ENCODE data around the gene SERPINA3. TPM values are rescaled to one million over a fixed set of nuclear protein-coding genes. Genes with fewer than 3 reads are reported as not detected.

The SERPINA3 gene
- total RNA-seq, 1 experiment from 2014 or later = not detected

GRCh38 chr14:94583557-94583956, 28.6 kb upstream of the SERPINA3 start:
- no peaks in the 10 kb centered on the region for H3F3A ChIP-seq (ENCODE audit: low read length, unreplicated experiment)
- H3K9ac ChIP-seq (ENCODE audit: low read length) = no peak overlapping the region
- POLR2A ChIA-PET (ENCODE audit: unreplicated experiment) = no interaction called here
- H3K4me2 ChIP-seq (ENCODE audit: low read length) = no peak overlapping the region
- no peak overlapping the region for H3K27ac ChIP-seq (ENCODE audit: low read length)
- H3K9me2 ChIP-seq (replicated peaks; ENCODE audit: low read length) = no peaks in the 10 kb centered on the region
- H3K36me3 ChIP-seq (ENCODE audit: low read depth, low read length) = no peaks in the 10 kb centered on the region
- DNase-seq (no peak), ATAC-seq (no peak)
- 0 out of 2 replicates have a peak, but pooled peaks cover 4% of the 10 kb centered on the region for H3K27me3 ChIP-seq (ENCODE audit: low read length)
- H3K4me3 ChIP-seq (ENCODE audit: low read length) = no peak overlapping the region
- CTCF ChIA-PET = no interaction called here
- no peak overlapping the region for H2AFZ ChIP-seq (ENCODE audit: low read length)
- no peaks in the 10 kb centered on the region for H4K20me1 ChIP-seq (ENCODE audit: low read length)
- no TSS peak for BruUV-seq (replicated peaks)
- intact Hi-C loops (cut with micrococcal nuclease) = no loop called here
- no peaks in the 10 kb centered on the region for H3K4me1 ChIP-seq (ENCODE audit: insufficient read depth, low read length)
- TF ChIP-seq EZH2 (IDR thresholded peaks at IDR 0.05; ENCODE audit: low read length, unreplicated experiment) = no peak
- TF ChIP-seq CTCF (conservative IDR thresholded peaks at IDR 0.05; ENCODE audit: low read depth, low read length) = no peak
- TF ChIP-seq EZH2phosphoT487 (IDR thresholded peaks at IDR 0.05; ENCODE audit: borderline replicate concordance, low read length) = no peak
- H3K9me3 ChIP-seq (ENCODE audit: low read length) = no peaks in the 10 kb centered on the region
- H3K79me2 ChIP-seq (ENCODE audit: low read length) = no peaks in the 10 kb centered on the region

DNA sequence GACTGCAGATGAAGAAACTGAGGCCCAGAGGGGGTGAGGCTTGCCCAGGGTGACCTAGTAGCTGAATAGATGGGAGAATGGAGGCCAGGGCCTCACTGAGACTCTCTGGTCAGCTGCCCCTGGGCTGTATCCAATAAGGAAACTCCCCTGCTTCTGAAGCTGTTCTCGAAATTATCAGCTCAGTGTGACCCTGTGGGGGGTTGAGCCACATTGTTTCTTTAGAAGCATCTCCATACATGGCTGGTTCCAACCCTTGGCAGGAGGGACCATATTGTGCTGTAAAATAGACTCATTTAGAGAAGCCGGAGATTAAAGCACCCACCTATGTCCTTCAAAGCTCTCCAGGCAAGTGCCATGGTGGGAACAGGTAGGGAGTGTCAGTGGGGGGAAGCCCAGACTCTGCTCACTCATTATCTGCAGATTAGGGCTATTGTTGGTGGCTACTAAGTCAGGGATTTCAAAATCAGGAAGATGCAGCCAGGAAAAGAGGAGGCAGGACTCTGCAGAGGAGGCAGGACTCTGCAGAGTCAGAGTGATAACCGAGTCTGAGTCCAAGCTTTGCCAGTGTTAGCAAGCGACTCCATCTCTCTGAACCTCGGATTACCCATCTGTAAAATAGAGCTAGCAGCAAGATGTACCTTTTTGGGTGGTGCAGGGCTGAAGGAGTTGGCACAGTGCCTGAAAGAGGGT, 27.5 kb upstream of the SERPINA3 start:
- Histone ChIP-seq H3K4me3 (ENCODE audit: low read length) (no peak overlapping the region), H4K20me1 (ENCODE audit: low read length) (no peaks in the 10 kb centered on the region), H3K27me3 (ENCODE audit: low read length) (0 out of 2 replicates have a peak, but pooled peaks cover 5% of the 10 kb centered on the region), H3K9ac (ENCODE audit: low read length) (no peak overlapping the region), H3K9me3 (ENCODE audit: low read length) (no peaks in the 10 kb centered on the region), H3K4me2 (ENCODE audit: low read length) (no peak overlapping the region), H3K36me3 (ENCODE audit: low read depth, low read length) (no peaks in the 10 kb centered on the region), H3F3A (ENCODE audit: low read length, unreplicated experiment) (no peaks in the 10 kb centered on the region), H3K4me1 (ENCODE audit: insufficient read depth, low read length) (no peaks in the 10 kb centered on the region), H3K9me2 (replicated peaks; ENCODE audit: low read length) (no peaks in the 10 kb centered on the region), H3K27ac (ENCODE audit: low read length) (no peak overlapping the region), H2AFZ (ENCODE audit: low read length) (no peak overlapping the region), H3K79me2 (ENCODE audit: low read length) (no peaks in the 10 kb centered on the region)
- ATAC-seq (no peak), DNase-seq (no peak)
- CTCF ChIA-PET = no interaction called here
- no TSS peak for BruUV-seq (replicated peaks)
- no peak for TF ChIP-seq EZH2phosphoT487 (IDR thresholded peaks at IDR 0.05; ENCODE audit: borderline replicate concordance, low read length)
- no peak for TF ChIP-seq CTCF (conservative IDR thresholded peaks at IDR 0.05; ENCODE audit: low read depth, low read length)
- no peak for TF ChIP-seq EZH2 (IDR thresholded peaks at IDR 0.05; ENCODE audit: low read length, unreplicated experiment)
- POLR2A ChIA-PET (ENCODE audit: unreplicated experiment) = no interaction called here
- intact Hi-C loops (cut with micrococcal nuclease) = no loop called here

DNA sequence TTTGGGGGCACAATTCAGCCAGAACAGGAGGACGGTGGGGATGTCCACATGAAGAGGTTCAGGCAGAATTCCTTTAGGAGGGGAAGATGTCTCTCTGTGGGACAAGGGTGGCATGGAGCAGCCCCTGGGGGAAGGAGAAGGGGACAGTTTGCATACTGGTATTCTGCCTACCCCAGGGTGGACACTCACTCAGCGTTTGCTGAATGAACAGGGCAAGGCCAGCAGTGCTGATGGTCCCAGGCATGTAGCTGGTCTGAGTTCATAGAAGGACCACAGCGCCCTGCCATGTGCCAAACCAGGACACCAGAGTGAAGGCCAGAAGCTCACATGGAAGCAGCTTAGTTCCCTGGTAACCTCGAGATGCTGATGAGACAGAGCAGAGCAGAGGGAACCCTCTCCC, 25.6 kb upstream of the SERPINA3 start:
- no peaks in the 10 kb centered on the region for H3K9me3 ChIP-seq (ENCODE audit: low read length)
- H4K20me1 ChIP-seq (ENCODE audit: low read length) = no peaks in the 10 kb centered on the region
- no peak overlapping the region for H3K9ac ChIP-seq (ENCODE audit: low read length)
- 0 out of 2 replicates have a peak, but pooled peaks cover 5% of the 10 kb centered on the region for H3K27me3 ChIP-seq (ENCODE audit: low read length)
- no peaks in the 10 kb centered on the region for H3K79me2 ChIP-seq (ENCODE audit: low read length)
- no peak overlapping the region for H3K27ac ChIP-seq (ENCODE audit: low read length)
- DNase-seq (no peak), ATAC-seq (no peak)
- BruUV-seq (replicated peaks) = no TSS peak
- no peak overlapping the region for H3K4me2 ChIP-seq (ENCODE audit: low read length)
- intact Hi-C loops (cut with micrococcal nuclease) = no loop called here
- H3K4me3 ChIP-seq (ENCODE audit: low read length) = no peak overlapping the region
- no peaks in the 10 kb centered on the region for H3K4me1 ChIP-seq (ENCODE audit: insufficient read depth, low read length)
- CTCF ChIA-PET = no interaction called here
- H2AFZ ChIP-seq (ENCODE audit: low read length) = no peak overlapping the region
- H3K36me3 ChIP-seq (ENCODE audit: low read depth, low read length) = no peaks in the 10 kb centered on the region
- no peaks in the 10 kb centered on the region for H3K9me2 ChIP-seq (replicated peaks; ENCODE audit: low read length)
- H3F3A ChIP-seq (ENCODE audit: low read length, unreplicated experiment) = no peaks in the 10 kb centered on the region
- POLR2A ChIA-PET (ENCODE audit: unreplicated experiment) = no interaction called here
- TF ChIP-seq CTCF (conservative IDR thresholded peaks at IDR 0.05; ENCODE audit: low read depth, low read length) (no peak), EZH2 (IDR thresholded peaks at IDR 0.05; ENCODE audit: low read length, unreplicated experiment) (no peak), EZH2phosphoT487 (IDR thresholded peaks at IDR 0.05; ENCODE audit: borderline replicate concordance, low read length) (no peak)
